Upper lobe of left lung (tissue), 4 donors: ENCODE data around the gene NOX4.
"Not testable (repeated sequence)": the region's sequence is repeated elsewhere in the genome, so short reads cannot be mapped to it uniquely, and the experiment has no call there.

Source experiments
- CTCF ChIP-seq, 6 experiments: fragments of 450-650 bp in 4 of 6; fragments of 200-600 bp in 2 of 6; sonication (generic) in 2 of 6; IDR thresholded peaks; one replicate each; pipeline ENCODE4 v1.5.1; 2016 to 2019; ENCODE audit warnings: antibody characterized with exemption in 6 of 6
- POLR2AphosphoS5 ChIP-seq, 2 donors: sonication (generic); formaldehyde crosslinking; IDR thresholded peaks; one replicate each; pipeline ENCODE4 v1.5.1; 2017; ENCODE audit warnings: antibody characterized with exemption in 2 of 2

GRCh38 chr11:89333704-89334103, 157.5 kb downstream of the NOX4 start:
- peak in 2 of 6 experiments; percentile 22 for TF ChIP-seq CTCF (IDR thresholded peaks at IDR 0.05)
- not testable (repeated sequence) for TF ChIP-seq POLR2AphosphoS5 (IDR thresholded peaks at IDR 0.05)
